GM23338 (cell line): ENCODE results near the gene HIBADH. TPM values are rescaled to one million over a fixed set of nuclear protein-coding genes. Genes with fewer than 3 reads are reported as not detected.

ENCODE experiments used
- ATAC-seq: fragments of 200-7000 bp; cut with Tn5 transposase; 3 replicates; pipeline ENCODE4 v1.9.1; 2020
- DNase-seq: peaks from one replicate; pipeline ENCODE4 v3.0.0-alpha.2; 2015; ENCODE audit warnings: low spot score
- H2AFZ ChIP-seq: fragments of 200-600 bp; sonication (generic); 2 replicates; pipeline ENCODE4 v1.8.0; 2016; ENCODE audit warnings: antibody characterized with exemption, mild to moderate bottlenecking, moderate library complexity
- H3F3A ChIP-seq: fragments of 200-600 bp; sonication (generic); replicated peaks from 2 replicates; pipeline ENCODE4 v1.8.0; 2017; ENCODE audit warnings: antibody characterized with exemption, mixed run types, low read depth
- H3K27ac ChIP-seq: fragments of 200-600 bp; sonication (generic); 2 replicates; pipeline ENCODE4 v1.6.1; 2016; ENCODE audit warnings: low read depth
- H3K27me3 ChIP-seq: fragments of 200-600 bp; sonication (generic); 2 replicates; pipeline ENCODE4 v1.8.0; 2016; ENCODE audit warnings: mild to moderate bottlenecking, mixed run types, moderate library complexity; ENCODE audit not compliant: insufficient read depth
- H3K36me3 ChIP-seq: fragments of 200-600 bp; sonication (generic); 2 replicates; pipeline ENCODE4 v1.8.0; 2016; ENCODE audit warnings: mild to moderate bottlenecking; ENCODE audit not compliant: insufficient read depth
- H3K4me1 ChIP-seq: fragments of 200-600 bp; sonication (generic); 2 replicates; pipeline ENCODE4 v1.8.0; 2016; ENCODE audit warnings: mild to moderate bottlenecking, moderate library complexity; ENCODE audit not compliant: insufficient read depth
- H3K4me2 ChIP-seq: fragments of 200-600 bp; sonication (generic); 2 replicates; pipeline ENCODE4 v1.7.1; 2017; ENCODE audit warnings: mixed run types
- H3K4me3 ChIP-seq: fragments of 200-600 bp; sonication (generic); 2 replicates; pipeline ENCODE4 v1.6.1; 2016; ENCODE audit warnings: mixed run types
- H3K79me2 ChIP-seq: fragments of 200-600 bp; sonication (generic); replicated peaks from 2 replicates; pipeline ENCODE4 v1.8.0; 2017; ENCODE audit warnings: mild to moderate bottlenecking; ENCODE audit not compliant: insufficient read depth
- H3K9me2 ChIP-seq: fragments of 200-600 bp; sonication (generic); 2 replicates; pipeline ENCODE4 v1.8.0; 2017; ENCODE audit not compliant: insufficient read depth
- H4K20me1 ChIP-seq: fragments of 200-600 bp; sonication (generic); replicated peaks from 2 replicates; pipeline ENCODE4 v1.8.0; 2017; ENCODE audit warnings: mild to moderate bottlenecking; ENCODE audit not compliant: insufficient read depth
- H3K27ac Mint-ChIP-seq: 2 replicates; pipeline ENCODE4 v1.8.0; 2020; ENCODE audit warnings: inconsistent platforms, mild to moderate bottlenecking, moderate library complexity, mixed read lengths
- H3K27me3 Mint-ChIP-seq: 3 replicates; pipeline ENCODE4 v1.8.0; 2022; ENCODE audit warnings: low read depth, mild to moderate bottlenecking, moderate library complexity, mixed read lengths, inconsistent platforms; ENCODE audit not compliant: insufficient read depth, poor library complexity
- H3K36me3 Mint-ChIP-seq: 3 replicates; pipeline ENCODE4 v1.8.0; 2021; ENCODE audit warnings: low read depth, mild to moderate bottlenecking, inconsistent platforms, moderate library complexity, mixed read lengths
- H3K4me1 Mint-ChIP-seq: 3 replicates; pipeline ENCODE4 v1.8.0; 2020; ENCODE audit warnings: mild to moderate bottlenecking, inconsistent platforms, mixed read lengths
- H3K4me3 Mint-ChIP-seq: 3 replicates; pipeline ENCODE4 v1.8.0; 2021; ENCODE audit warnings: moderate library complexity, mild to moderate bottlenecking, inconsistent platforms, mixed read lengths
- H3K9me3 Mint-ChIP-seq: 3 replicates; pipeline ENCODE4 v1.8.0; 2020; ENCODE audit warnings: moderate library complexity, mild to moderate bottlenecking, inconsistent platforms, mixed read lengths
- CREB1 ChIP-seq: fragments of 250-450 bp; sonication (Bioruptor Pico); IDR thresholded peaks from 2 replicates; pipeline ENCODE4 v1.5.0; 2020; ENCODE audit warnings: low read depth, mild to moderate bottlenecking, moderate library complexity
- CTCF ChIP-seq, 2 experiments: fragments of 200-600 bp in 1 of 2; sonication (generic) in 1 of 2; conservative IDR thresholded peaks; 2 replicates each; pipeline versions ENCODE4 v1.5.1 to v1.6.1; 2016 to 2017; ENCODE audit warnings: antibody characterized with exemption in 2 of 2, low read depth in 2 of 2, mild to moderate bottlenecking in 2 of 2, moderate library complexity in 1 of 2
- EZH2 ChIP-seq: fragments of 200-600 bp; sonication (generic); IDR thresholded peaks from one replicate; pipeline ENCODE4 v1.8.0; 2017; ENCODE audit warnings: antibody characterized with exemption, mild to moderate bottlenecking, low read depth; ENCODE audit not compliant: unreplicated experiment
- EZH2phosphoT487 ChIP-seq: fragments of 200-600 bp; sonication (generic); IDR thresholded peaks from one replicate; pipeline ENCODE4 v1.8.1; 2018; ENCODE audit warnings: antibody characterized with exemption; ENCODE audit not compliant: unreplicated experiment
- JUNB ChIP-seq: IDR thresholded peaks from one replicate; pipeline ENCODE4 v1.6.1; 2016; ENCODE audit warnings: antibody characterized with exemption; ENCODE audit not compliant: unreplicated experiment
- NANOG ChIP-seq: IDR thresholded peaks from 2 replicates; pipeline ENCODE4 v1.6.1; 2016; ENCODE audit warnings: antibody characterized with exemption, borderline replicate concordance
- POLR2AphosphoS5 ChIP-seq: IDR thresholded peaks from 2 replicates; pipeline ENCODE4 v1.6.1; 2016; ENCODE audit warnings: antibody characterized with exemption, low read depth
- REST ChIP-seq: IDR thresholded peaks from one replicate; pipeline ENCODE4 v1.6.1; 2018; ENCODE audit warnings: antibody characterized with exemption; ENCODE audit not compliant: unreplicated experiment
- STAT1 ChIP-seq: IDR thresholded peaks from one replicate; pipeline ENCODE4 v1.6.1; 2016; ENCODE audit warnings: antibody characterized with exemption; ENCODE audit not compliant: unreplicated experiment
- ZNF114 ChIP-seq: fragments of 250-450 bp; sonication (Bioruptor Pico); IDR thresholded peaks from 2 replicates; pipeline ENCODE4 v1.5.0; 2020; ENCODE audit warnings: mild to moderate bottlenecking, moderate library complexity
- ZNF331 ChIP-seq: fragments of 250-450 bp; sonication (Bioruptor Pico); IDR thresholded peaks from 2 replicates; pipeline ENCODE4 v1.5.0; 2020; ENCODE audit warnings: low read depth, mild to moderate bottlenecking, moderate library complexity
- polyA plus RNA-seq: library from polyadenylated mRNA; unstranded; fragments of >200 nt; fragmentation: Nextera tagmentation; extraction: Ambion mirVana; gene quantifications from 2 replicates; pipeline ENCODE4 v1.2.1, GENCODE V29; 2016
- total RNA-seq: library from RNA; depleted of rRNA; stranded (reverse); fragments of >200 nt; shearing (Covaris generic); gene quantifications from 2 replicates; pipeline ENCODE4 v1.2.3, GENCODE V29; 2014

The HIBADH gene
- total and polyA plus RNA-seq, 2 experiments from 2014 or later = 31.3 to 57.0 TPM

- H3K4me2 ChIP-seq = no peak overlapping the region
- H3K4me1 ChIP-seq = no peaks in the 10 kb centered on the region
- H3K9me2 ChIP-seq = no peaks in the 10 kb centered on the region
- no peaks in the 10 kb centered on the region for H3F3A ChIP-seq
- ATAC-seq = no peak
- H3K4me3 Mint-ChIP-seq = no peak overlapping the region
- H3K27me3 Mint-ChIP-seq = no peaks in the 10 kb centered on the region
- TF ChIP-seq STAT1 = no peak
- TF ChIP-seq ZNF331 = no peak
- no peak for TF ChIP-seq CTCF (conservative IDR thresholded peaks at IDR 0.05; ENCODE audit: low read depth in 2 of 2)
- no peaks in the 10 kb centered on the region for H3K36me3 ChIP-seq
- no peaks in the 10 kb centered on the region for H3K27me3 ChIP-seq
- no peaks in the 10 kb centered on the region for H3K4me1 Mint-ChIP-seq
- H3K79me2 ChIP-seq = no peaks in the 10 kb centered on the region
- H3K9me3 Mint-ChIP-seq = no peaks in the 10 kb centered on the region
- H3K27ac ChIP-seq = no peak overlapping the region
- H3K4me3 ChIP-seq = no peak overlapping the region
- H2AFZ ChIP-seq = no peak overlapping the region
- no peaks in the 10 kb centered on the region for H4K20me1 ChIP-seq
- DNase-seq = no peak
- no peak overlapping the region for H3K27ac Mint-ChIP-seq
- no peaks in the 10 kb centered on the region for H3K36me3 Mint-ChIP-seq
These were observed 8.0 kb upstream of the HIBADH start for GRCh38 chr7:27670676-27671075.

GRCh38 chr7:27670177-27670576 is 7.5 kb upstream of the HIBADH start:
- TF ChIP-seq ZNF114 (CRISPR knock-in tag) (no peak), JUNB (no peak), REST (no peak), POLR2AphosphoS5 (no peak), CREB1 (no peak), EZH2 (no peak), CTCF (conservative IDR thresholded peaks at IDR 0.05; ENCODE audit: low read depth in 2 of 2) (no peak), ZNF331 (no peak), NANOG (no peak), EZH2phosphoT487 (no peak), STAT1 (no peak)
- no peaks in the 10 kb centered on the region for H3K4me1 ChIP-seq

More at GRCh38 chr7:27670177-27670576, 7.5 kb upstream of the HIBADH start:
- Histone ChIP-seq H3F3A (no peaks in the 10 kb centered on the region), H3K9me2 (no peaks in the 10 kb centered on the region), H3K27me3 (no peaks in the 10 kb centered on the region), H3K79me2 (no peaks in the 10 kb centered on the region), H3K36me3 (no peaks in the 10 kb centered on the region), H3K4me2 (no peak overlapping the region), H2AFZ (no peak overlapping the region), H3K27ac (no peak overlapping the region), H4K20me1 (no peaks in the 10 kb centered on the region), H3K4me3 (no peak overlapping the region)
- ATAC-seq = no peak
- Mint-ChIP-seq H3K27ac (no peak overlapping the region), H3K36me3 (no peaks in the 10 kb centered on the region), H3K4me3 (no peak overlapping the region), H3K27me3 (no peaks in the 10 kb centered on the region), H3K9me3 (no peaks in the 10 kb centered on the region), H3K4me1 (no peaks in the 10 kb centered on the region)
- DNase-seq = no peak
